ENCODE measurements around the gene ZNF575.

ZNF575 gene

GRCh38 chr19:43544077-43544476, 11.1 kb downstream of the ZNF575 start:
- H4K91ac ChIP-seq (ENCODE audit: low read length) = no peak overlapping the region
- no peak overlapping the region for H2AFZ ChIP-seq (ENCODE audit: low read depth, low read length)
- peaks cover 62 to 74% of the 10 kb centered on the region in 2 experiments for H3K36me3 ChIP-seq (ENCODE audit: control insufficient read depth in 1 of 2, insufficient read depth in 2 of 2, low read depth in 1 of 2, low read length in 2 of 2)
- no peak overlapping the region for H3K27ac ChIP-seq (ENCODE audit: low read length, poor library complexity, severe bottlenecking)
- H3K27me3 ChIP-seq (ENCODE audit: control insufficient read depth in 1 of 2, insufficient read depth in 1 of 2, low read length in 2 of 2) = no peaks in the 10 kb centered on the region
- H3K4me3 ChIP-seq (ENCODE audit: insufficient read depth in 1 of 2, low read depth in 1 of 2, low read length in 2 of 2) = no peak overlapping the region
- H3K14ac ChIP-seq (ENCODE audit: low read length in 2 of 2) = no peak overlapping the region
- H4K8ac ChIP-seq (ENCODE audit: low read length) = no peak overlapping the region
- H3K9ac ChIP-seq (ENCODE audit: low read length) = no peak overlapping the region
- no peak overlapping the region for H2AK5ac ChIP-seq (ENCODE audit: low read length, severe bottlenecking)
- no peak overlapping the region for H2BK15ac ChIP-seq (ENCODE audit: low read depth, poor library complexity, severe bottlenecking)
- H2BK120ac ChIP-seq (ENCODE audit: low read depth, low read length) = no peak overlapping the region
- 95% methylated on average over 9 of the region's 9 CpGs for WGBS
- H3K79me1 ChIP-seq (replicated peaks; ENCODE audit: low read length, poor library complexity, severe bottlenecking) = no peaks in the 10 kb centered on the region
- H3K9me3 ChIP-seq (ENCODE audit: control insufficient read depth, low read length) = peaks cover 3% of the 10 kb centered on the region
- H3K4me1 ChIP-seq (ENCODE audit: control insufficient read depth, insufficient read depth, low read depth, low read length) = no peaks in the 10 kb centered on the region
- no peak overlapping the region for H3K23ac ChIP-seq (ENCODE audit: low read length in 2 of 2)
- H2BK5ac ChIP-seq (ENCODE audit: low read depth, low read length, poor library complexity, severe bottlenecking) = no peak overlapping the region
- H3K4ac ChIP-seq (ENCODE audit: low read depth in 1 of 2, low read length in 2 of 2) = no peak overlapping the region
- DNase-seq = no peak
- H3K18ac ChIP-seq (ENCODE audit: low read depth in 1 of 2, low read length in 2 of 2) = no peak overlapping the region
- no peak overlapping the region for H2BK12ac ChIP-seq (ENCODE audit: low read length in 2 of 2)
- no peak overlapping the region for H3K4me2 ChIP-seq (ENCODE audit: low read length, poor library complexity, severe bottlenecking)

- H3K27ac ChIP-seq (ENCODE audit: low read length, poor library complexity, severe bottlenecking) = no peak overlapping the region
- H2BK12ac ChIP-seq (ENCODE audit: low read length in 2 of 2) = no peak overlapping the region
- no peak overlapping the region for H3K4me3 ChIP-seq (ENCODE audit: insufficient read depth in 1 of 2, low read depth in 1 of 2, low read length in 2 of 2)
- H2AK5ac ChIP-seq (ENCODE audit: low read length, severe bottlenecking) = no peak overlapping the region
- H4K91ac ChIP-seq (ENCODE audit: low read length) = no peak overlapping the region
- WGBS = 94% methylated on average over 5 of the region's 5 CpGs
- H2AFZ ChIP-seq (ENCODE audit: low read depth, low read length) = no peak overlapping the region
- H3K4me2 ChIP-seq (ENCODE audit: low read length, poor library complexity, severe bottlenecking) = no peak overlapping the region
- H3K23ac ChIP-seq (ENCODE audit: low read length in 2 of 2) = no peak overlapping the region
- no peak overlapping the region for H2BK120ac ChIP-seq (ENCODE audit: low read depth, low read length)
- no peak overlapping the region for H3K18ac ChIP-seq (ENCODE audit: low read depth in 1 of 2, low read length in 2 of 2)
- H3K4ac ChIP-seq (ENCODE audit: low read depth in 1 of 2, low read length in 2 of 2) = no peak overlapping the region
- H3K9me3 ChIP-seq (ENCODE audit: control insufficient read depth, low read length) = no peaks in the 10 kb centered on the region
- no peak for DNase-seq
- H3K4me1 ChIP-seq (ENCODE audit: control insufficient read depth, insufficient read depth, low read depth, low read length) = no peaks in the 10 kb centered on the region
- no peak overlapping the region for H2BK5ac ChIP-seq (ENCODE audit: low read depth, low read length, poor library complexity, severe bottlenecking)
- H3K9ac ChIP-seq (ENCODE audit: low read length) = no peak overlapping the region
- no peak overlapping the region for H2BK15ac ChIP-seq (ENCODE audit: low read depth, poor library complexity, severe bottlenecking)
- H3K36me3 ChIP-seq (ENCODE audit: control insufficient read depth in 1 of 2, insufficient read depth in 2 of 2, low read depth in 1 of 2, low read length in 2 of 2) = peaks cover 60 to 68% of the 10 kb centered on the region in 2 experiments
- no peaks in the 10 kb centered on the region for H3K27me3 ChIP-seq (ENCODE audit: control insufficient read depth in 1 of 2, insufficient read depth in 1 of 2, low read length in 2 of 2)
- H4K8ac ChIP-seq (ENCODE audit: low read length) = no peak overlapping the region
- no peak overlapping the region for H3K14ac ChIP-seq (ENCODE audit: low read length in 2 of 2)
- no peaks in the 10 kb centered on the region for H3K79me1 ChIP-seq (replicated peaks; ENCODE audit: low read length, poor library complexity, severe bottlenecking)
These were observed 12.3 kb downstream of the ZNF575 start for GRCh38 chr19:43545276-43545675.

- Histone ChIP-seq H2BK12ac (ENCODE audit: low read length in 2 of 2) (no peak overlapping the region), H3K27me3 (ENCODE audit: control insufficient read depth in 1 of 2, insufficient read depth in 1 of 2, low read length in 2 of 2) (no peaks in the 10 kb centered on the region)
These were observed 13.0 kb downstream of the ZNF575 start for GRCh38 chr19:43545981-43546380.

GRCh38 chr19:43546581-43546980, 13.6 kb downstream of the ZNF575 start:
- H2AFZ ChIP-seq (ENCODE audit: low read depth, low read length) = no peak overlapping the region
- peaks cover 60 to 69% of the 10 kb centered on the region in 2 experiments for H3K36me3 ChIP-seq (ENCODE audit: control insufficient read depth in 1 of 2, insufficient read depth in 2 of 2, low read depth in 1 of 2, low read length in 2 of 2)
- H3K18ac ChIP-seq (ENCODE audit: low read depth in 1 of 2, low read length in 2 of 2) = no peak overlapping the region
- H3K23ac ChIP-seq (ENCODE audit: low read length in 2 of 2) = no peak overlapping the region
- H2AK5ac ChIP-seq (ENCODE audit: low read length, severe bottlenecking) = no peak overlapping the region
- H3K27me3 ChIP-seq (ENCODE audit: control insufficient read depth in 1 of 2, insufficient read depth in 1 of 2, low read length in 2 of 2) = no peaks in the 10 kb centered on the region
- H3K9me3 ChIP-seq (ENCODE audit: control insufficient read depth, low read length) = no peaks in the 10 kb centered on the region
- no peak overlapping the region for H2BK120ac ChIP-seq (ENCODE audit: low read depth, low read length)
- H3K14ac ChIP-seq (ENCODE audit: low read length in 2 of 2) = no peak overlapping the region
- no peak overlapping the region for H3K9ac ChIP-seq (ENCODE audit: low read length)
- H3K27ac ChIP-seq (ENCODE audit: low read length, poor library complexity, severe bottlenecking) = no peak overlapping the region
- H2BK15ac ChIP-seq (ENCODE audit: low read depth, poor library complexity, severe bottlenecking) = no peak overlapping the region
- H3K4me2 ChIP-seq (ENCODE audit: low read length, poor library complexity, severe bottlenecking) = no peak overlapping the region
- H4K8ac ChIP-seq (ENCODE audit: low read length) = no peak overlapping the region
- H2BK5ac ChIP-seq (ENCODE audit: low read depth, low read length, poor library complexity, severe bottlenecking) = no peak overlapping the region
- 98% methylated on average over 3 of the region's 3 CpGs for WGBS
- no peaks in the 10 kb centered on the region for H3K4me1 ChIP-seq (ENCODE audit: control insufficient read depth, insufficient read depth, low read depth, low read length)
- H3K79me1 ChIP-seq (replicated peaks; ENCODE audit: low read length, poor library complexity, severe bottlenecking) = peaks cover 2% of the 10 kb centered on the region
- no peak overlapping the region for H2BK12ac ChIP-seq (ENCODE audit: low read length in 2 of 2)
- DNase-seq = no peak
- H3K4me3 ChIP-seq (ENCODE audit: insufficient read depth in 1 of 2, low read depth in 1 of 2, low read length in 2 of 2) = no peak overlapping the region
- no peak overlapping the region for H3K4ac ChIP-seq (ENCODE audit: low read depth in 1 of 2, low read length in 2 of 2)
- no peak overlapping the region for H4K91ac ChIP-seq (ENCODE audit: low read length)

More at GRCh38 chr19:43545981-43546380, 13.0 kb downstream of the ZNF575 start:
- no peak overlapping the region for H2BK15ac ChIP-seq (ENCODE audit: low read depth, poor library complexity, severe bottlenecking)
- no peak overlapping the region for H2AK5ac ChIP-seq (ENCODE audit: low read length, severe bottlenecking)
- no peak overlapping the region for H3K4me3 ChIP-seq (ENCODE audit: insufficient read depth in 1 of 2, low read depth in 1 of 2, low read length in 2 of 2)
- DNase-seq = no peak
- H3K14ac ChIP-seq (ENCODE audit: low read length in 2 of 2) = no peak overlapping the region
- H3K4ac ChIP-seq (ENCODE audit: low read depth in 1 of 2, low read length in 2 of 2) = no peak overlapping the region
- H3K23ac ChIP-seq (ENCODE audit: low read length in 2 of 2) = no peak overlapping the region
- H3K36me3 ChIP-seq (ENCODE audit: control insufficient read depth in 1 of 2, insufficient read depth in 2 of 2, low read depth in 1 of 2, low read length in 2 of 2) = peaks cover 58 to 67% of the 10 kb centered on the region in 2 experiments
- no peak overlapping the region for H3K4me2 ChIP-seq (ENCODE audit: low read length, poor library complexity, severe bottlenecking)
- H2AFZ ChIP-seq (ENCODE audit: low read depth, low read length) = no peak overlapping the region
- no peaks in the 10 kb centered on the region for H3K4me1 ChIP-seq (ENCODE audit: control insufficient read depth, insufficient read depth, low read depth, low read length)
- H2BK120ac ChIP-seq (ENCODE audit: low read depth, low read length) = no peak overlapping the region
- no peak overlapping the region for H4K8ac ChIP-seq (ENCODE audit: low read length)
- no peak overlapping the region for H3K27ac ChIP-seq (ENCODE audit: low read length, poor library complexity, severe bottlenecking)
- no peak overlapping the region for H3K18ac ChIP-seq (ENCODE audit: low read depth in 1 of 2, low read length in 2 of 2)
- no peaks in the 10 kb centered on the region for H3K79me1 ChIP-seq (replicated peaks; ENCODE audit: low read length, poor library complexity, severe bottlenecking)
- H4K91ac ChIP-seq (ENCODE audit: low read length) = no peak overlapping the region
- no peaks in the 10 kb centered on the region for H3K9me3 ChIP-seq (ENCODE audit: control insufficient read depth, low read length)
- 95% methylated on average over 2 of the region's 2 CpGs for WGBS
- no peak overlapping the region for H2BK5ac ChIP-seq (ENCODE audit: low read depth, low read length, poor library complexity, severe bottlenecking)
- H3K9ac ChIP-seq (ENCODE audit: low read length) = no peak overlapping the region

Data from mesenchymal stem cell (in vitro differentiated cells and primary cell).